Aorta (tissue), 5 donors: ENCODE results near the gene CBX6. TPM values are rescaled to one million over a fixed set of nuclear protein-coding genes. Genes with fewer than 3 reads are reported as not detected.

Experiments used
- ATAC-seq: fragments of 200-7000 bp; cut with Tn5 transposase; one replicate; pipeline ENCODE4 v1.9.1; 2022; ENCODE audit warnings: moderate library complexity; ENCODE audit not compliant: low FRiP score
- DNase-seq, 2 donors: peaks; one replicate each; pipeline ENCODE4 v3.0.0-alpha.2; 2020
- H3K27ac ChIP-seq, 2 donors: one replicate each; pipeline ENCODE4 v1.5.1; 2013; ENCODE audit warnings: low read length in 2 of 2, mild to moderate bottlenecking in 2 of 2, moderate library complexity in 2 of 2, control low read depth in 1 of 2, inconsistent platforms in 1 of 2, low read depth in 1 of 2
- H3K27me3 ChIP-seq, 2 donors: one replicate each; pipeline ENCODE4 v1.6.1; 2013; ENCODE audit warnings: control low read depth in 1 of 2, low read length in 1 of 2, mild to moderate bottlenecking in 1 of 2, moderate library complexity in 1 of 2; ENCODE audit not compliant: insufficient read depth in 2 of 2, control insufficient read depth in 1 of 2
- H3K36me3 ChIP-seq, 2 donors: one replicate each; pipeline ENCODE4 v1.6.1; 2013; ENCODE audit warnings: control low read depth in 1 of 2, low read length in 1 of 2, mild to moderate bottlenecking in 1 of 2; ENCODE audit not compliant: insufficient read depth in 2 of 2, control insufficient read depth in 1 of 2
- H3K4me1 ChIP-seq, 2 donors: one replicate each; pipeline ENCODE4 v1.6.1; 2013; ENCODE audit warnings: low read length in 2 of 2, control low read depth in 1 of 2, mild to moderate bottlenecking in 1 of 2, moderate library complexity in 1 of 2; ENCODE audit not compliant: insufficient read depth in 2 of 2, control insufficient read depth in 1 of 2
- H3K4me3 ChIP-seq, 2 donors: one replicate each; pipeline ENCODE4 v1.5.1; 2013; ENCODE audit warnings: low read length in 2 of 2, control low read depth in 1 of 2, mild to moderate bottlenecking in 1 of 2
- H3K9me3 ChIP-seq: one replicate; pipeline ENCODE4 v1.6.1; 2013; ENCODE audit warnings: mild to moderate bottlenecking, low read length; ENCODE audit not compliant: control insufficient read depth
- WGBS, 2 donors: extraction: QIAGEN DNeasy Blood & Tissue Kit; methylation state at CpG; one replicate each; pipeline ENCODE4 v1.1.7; 2013; 5-methylcytosine and 5-hydroxymethylcytosine counted together
- intact Hi-C, 2 donors: fragments of 100-400 bp; cut with DNase I; formaldehyde crosslinking; loops; one replicate each; pipeline versions ENCODE4 v1.14.2 to v1.15.0; 2022
- polyA plus RNA-seq, 2 donors: library from polyadenylated mRNA; stranded (reverse); fragments of 200-250 nt; gene quantifications; one replicate each; pipeline ENCODE4 v1.2.3, GENCODE V29; 2013
- total RNA-seq, 2 donors: library from RNA; stranded (reverse); fragmentation: NEBNext Ultra II Directional; extraction: Animal tissue kit (Norgen Biotek cat#: 25700); gene quantifications; one replicate each; pipeline ENCODE4 v1.2.1, GENCODE V29; 2021
- donor health status: healthy with polysubstance abuse.
- donor health status: Bipolar disorder and iron deficiency.
- donor health status: DM: no; HTN: no; CAD: no.
- donor health status: DM: no; HTN: no; CAD: no.
- donor health status: DM: yes; HTN: yes; CAD: no.

The CBX6 gene
- total and polyA plus RNA-seq, 4 donors: 17.5 to 104 (median 68.0) TPM

GRCh38 chr22:38870791-38871359 lies 1.1 kb downstream of the CBX6 start:
- Histone ChIP-seq H3K9me3 (no peaks in the 10 kb centered on the region), H3K4me1 (no peaks in the 10 kb centered on the region), H3K27me3 (no peaks in the 10 kb centered on the region), H3K4me3 (peak overlapping the region; percentile 91 to 94), H3K36me3 (no peaks in the 10 kb centered on the region), H3K27ac (peak overlapping the region in 1 of 2 donors; percentile 20)
- no peak for ATAC-seq
- no peak for DNase-seq
- WGBS, 2 donors: 0 to 1% methylated on average over 1 to 2 of the region's 2 CpGs
- intact Hi-C loops: loop anchor here (2.0 to 10.0 kb wide), 6 partner anchors 56 to 444 kb away; partner anchors contain the start of gene RPL3 (in 2 of the 2)

GRCh38 chr22:38870312-38870741 lies 1.7 kb downstream of the CBX6 start:
- Histone ChIP-seq H3K4me1 (no peaks in the 10 kb centered on the region), H3K36me3 (no peaks in the 10 kb centered on the region), H3K4me3 (peak overlapping the region; percentile 91 to 94), H3K27ac (no peak overlapping the region), H3K27me3 (no peaks in the 10 kb centered on the region), H3K9me3 (no peaks in the 10 kb centered on the region)
- WGBS, 2 donors: 0 to 1% methylated on average over 12 of the region's 12 CpGs
- intact Hi-C loops: loop anchor here (2.0 to 10.0 kb wide), 6 partner anchors 56 to 444 kb away; partner anchors contain the start of gene RPL3 (in 2 of the 2)
- ATAC-seq: peak; percentile 67
- DNase-seq: peak; percentile 93 to 98

GRCh38 chr22:38869663-38870062 lies 2.4 kb downstream of the CBX6 start:
- Histone ChIP-seq H3K36me3 (no peaks in the 10 kb centered on the region), H3K27me3 (no peaks in the 10 kb centered on the region), H3K4me3 (no peak overlapping the region), H3K9me3 (no peaks in the 10 kb centered on the region), H3K27ac (no peak overlapping the region), H3K4me1 (peaks cover 0 to 3% of the 10 kb centered on the region in 2 donors)
- intact Hi-C loops: loop anchor here (2.0 to 10.0 kb wide), 6 partner anchors 57 to 445 kb away; partner anchors contain the start of gene RPL3 (in 2 of the 2)
- DNase-seq: peak in 1 of 2 donors; percentile 31
- WGBS, 2 donors: 71 to 80% methylated on average over 3 of the region's 3 CpGs
- ATAC-seq: no peak

- H3K27ac ChIP-seq: no peak overlapping the region
- 2 to 4% methylated on average over 8 of the region's 8 CpGs for WGBS, 2 donors
- peak; percentile 44 for ATAC-seq
Measured at GRCh38 chr22:38868886-38869381, 3.1 kb downstream of the CBX6 start.

GRCh38 chr22:38868286-38868721 lies 3.7 kb downstream of the CBX6 start:
- H3K36me3 ChIP-seq: no peaks in the 10 kb centered on the region

More at GRCh38 chr22:38868886-38869381, 3.1 kb downstream of the CBX6 start:
- DNase-seq: peak; percentile 89 to 95
- H3K36me3 ChIP-seq: no peaks in the 10 kb centered on the region
- peaks cover 0 to 3% of the 10 kb centered on the region in 2 donors for H3K4me1 ChIP-seq
- intact Hi-C loops: loop anchor here in 1 of 2 donors (5.0 kb wide), 1 partner anchor 253 kb away; no protein-coding TSS in a partner anchor
- H3K4me3 ChIP-seq: no peak overlapping the region
- H3K9me3 ChIP-seq: no peaks in the 10 kb centered on the region
- H3K27me3 ChIP-seq: no peaks in the 10 kb centered on the region

GRCh38 chr22:38867471-38868285 lies 4.3 kb downstream of the CBX6 start:
- peaks cover 0 to 3% of the 10 kb centered on the region in 2 donors for H3K4me1 ChIP-seq
- peak; percentile 38 to 65 for DNase-seq
- intact Hi-C loops: loop anchor here in 1 of 2 donors (5.0 kb wide), 1 partner anchor 255 kb away; no protein-coding TSS in a partner anchor

More at GRCh38 chr22:38868286-38868721, 3.7 kb downstream of the CBX6 start:
- intact Hi-C loops: loop anchor here in 1 of 2 donors (5.0 kb wide), 1 partner anchor 254 kb away; no protein-coding TSS in a partner anchor
- no peak overlapping the region for H3K27ac ChIP-seq
- H3K4me1 ChIP-seq: peaks cover 0 to 3% of the 10 kb centered on the region in 2 donors
- no peaks in the 10 kb centered on the region for H3K27me3 ChIP-seq
- peak in 1 of 2 donors; percentile 58 for DNase-seq
- ATAC-seq: no peak
- no peaks in the 10 kb centered on the region for H3K9me3 ChIP-seq
- 79 to 86% methylated on average over 8 of the region's 8 CpGs for WGBS, 2 donors
- H3K4me3 ChIP-seq: no peak overlapping the region

GRCh38 chr22:38867124-38867455 lies 4.9 kb downstream of the CBX6 start:
- intact Hi-C loops: loop anchor here in 1 of 2 donors (5.0 kb wide), 1 partner anchor 255 kb away; no protein-coding TSS in a partner anchor
- H3K27ac ChIP-seq: no peak overlapping the region
- peaks cover 0 to 3% of the 10 kb centered on the region in 2 donors for H3K4me1 ChIP-seq
- no peaks in the 10 kb centered on the region for H3K27me3 ChIP-seq
- H3K4me3 ChIP-seq: no peak overlapping the region
- 81 to 82% methylated on average over 13 of the region's 13 CpGs for WGBS, 2 donors
- no peaks in the 10 kb centered on the region for H3K9me3 ChIP-seq
- no peaks in the 10 kb centered on the region for H3K36me3 ChIP-seq
- ATAC-seq: no peak
- no peak for DNase-seq

More at GRCh38 chr22:38867471-38868285, 4.3 kb downstream of the CBX6 start:
- no peaks in the 10 kb centered on the region for H3K9me3 ChIP-seq
- H3K36me3 ChIP-seq: no peaks in the 10 kb centered on the region
- 80 to 82% methylated on average over 18 of the region's 18 CpGs for WGBS, 2 donors
- H3K27me3 ChIP-seq: no peaks in the 10 kb centered on the region
- no peak for ATAC-seq
- no peak overlapping the region for H3K4me3 ChIP-seq
- no peak overlapping the region for H3K27ac ChIP-seq

GRCh38 chr22:38866399-38867123 lies 5.5 kb downstream of the CBX6 start:
- Histone ChIP-seq H3K27ac (no peak overlapping the region), H3K4me1 (peaks cover 0 to 3% of the 10 kb centered on the region in 2 donors), H3K27me3 (no peaks in the 10 kb centered on the region), H3K36me3 (no peaks in the 10 kb centered on the region), H3K9me3 (no peaks in the 10 kb centered on the region), H3K4me3 (no peak overlapping the region)
- ATAC-seq: no peak
- intact Hi-C loops: loop anchor here in 1 of 2 donors (5.0 kb wide), 1 partner anchor 256 kb away; no protein-coding TSS in a partner anchor
- peak; percentile 45 to 80 for DNase-seq
- WGBS, 2 donors: 70 to 71% methylated on average over 66 to 75 of the region's 75 CpGs
